K562 (cell line): ENCODE data around the gene STAB1. TPM values are rescaled to one million over a fixed set of nuclear protein-coding genes. Genes with fewer than 3 reads are reported as not detected.

Experiments
- CTBP1 ChIP-seq: fragments of 450-650 bp; IDR thresholded peaks from 2 replicates; pipeline ENCODE4 v1.6.1; 2016; ENCODE audit warnings: borderline replicate concordance
- ELF2 ChIP-seq: fragments of 250-450 bp; sonication (Bioruptor Pico); IDR thresholded peaks from 2 replicates; pipeline ENCODE4 v1.5.0; 2021; ENCODE audit warnings: mild to moderate bottlenecking
- JUNB ChIP-seq: fragments of 450-650 bp; formaldehyde crosslinking; conservative IDR thresholded peaks from 2 replicates; pipeline ENCODE4 v1.4.0; 2020; ENCODE audit warnings: mild to moderate bottlenecking
- PRPF4 ChIP-seq: fragments of 200-400 bp; formaldehyde crosslinking; IDR thresholded peaks from one replicate; pipeline ENCODE4 v1.6.1; 2017; ENCODE audit warnings: low read length, low read depth, mild to moderate bottlenecking; ENCODE audit not compliant: insufficient read depth, poor library complexity, severe bottlenecking
- RFX7 ChIP-seq: fragments of 250-450 bp; sonication (Bioruptor Pico); IDR thresholded peaks from 2 replicates; pipeline ENCODE4 v1.5.1; 2021; ENCODE audit warnings: mild to moderate bottlenecking
- RREB1 ChIP-seq: fragments of 250-450 bp; sonication (Bioruptor Pico); IDR thresholded peaks from 2 replicates; pipeline ENCODE4 v1.4.0; 2020
- SMARCA4 ChIP-seq: fragments of 450-650 bp; IDR thresholded peaks from 2 replicates; pipeline ENCODE4 v1.6.1; 2016
- SP2 ChIP-seq: IDR thresholded peaks from 2 replicates; pipeline ENCODE4 v1.6.1; 2011; ENCODE audit warnings: mild to moderate bottlenecking, low read depth, low read length, moderate library complexity; ENCODE audit not compliant: poor library complexity, severe bottlenecking; ENCODE audit errors: extremely low read depth
- SREBF1 ChIP-seq: fragments of 150-350 bp; IDR thresholded peaks from 2 replicates; pipeline ENCODE4 v1.6.1; 2014; ENCODE audit warnings: antibody characterized with exemption, low read depth, low read length, borderline replicate concordance
- STAG1 ChIP-seq: sonication (generic); formaldehyde crosslinking; IDR thresholded peaks from 2 replicates; pipeline ENCODE4 v1.5.0; 2020; ENCODE audit warnings: missing genetic modification reagents, borderline replicate concordance
- SUPT5H ChIP-seq: fragments of 450-650 bp; IDR thresholded peaks from 2 replicates; pipeline ENCODE4 v1.6.1; 2016
- TAF1 ChIP-seq: IDR thresholded peaks from 2 replicates; pipeline ENCODE4 v1.6.1; 2011; ENCODE audit warnings: mild to moderate bottlenecking, low read length, moderate library complexity; ENCODE audit not compliant: insufficient read depth, control insufficient read depth, severe bottlenecking; ENCODE audit errors: extremely low read depth
- TAF15 ChIP-seq: fragments of 200-400 bp; formaldehyde crosslinking; IDR thresholded peaks from 2 replicates; pipeline ENCODE4 v1.6.1; 2017; ENCODE audit warnings: mild to moderate bottlenecking, low read depth, low read length, moderate library complexity
- THRB ChIP-seq: fragments of 450-650 bp; formaldehyde crosslinking; conservative IDR thresholded peaks from 2 replicates; pipeline ENCODE4 v1.4.0; 2022; ENCODE audit warnings: mild to moderate bottlenecking, missing genetic modification characterization
- ZBTB43 ChIP-seq: sonication (generic); formaldehyde crosslinking; IDR thresholded peaks from 2 replicates; pipeline ENCODE4 v1.8.0; 2023; ENCODE audit warnings: mild to moderate bottlenecking, missing genetic modification reagents
- ZFP91 ChIP-seq: sonication (generic); formaldehyde crosslinking; IDR thresholded peaks from 2 replicates; pipeline ENCODE4 v1.8.0; 2022; ENCODE audit warnings: mild to moderate bottlenecking, missing genetic modification reagents
- ZNF146 ChIP-seq: IDR thresholded peaks from one replicate; pipeline ENCODE4 v1.6.1; 2018; ENCODE audit warnings: missing compliant biosample characterization; ENCODE audit not compliant: unreplicated experiment
- ZNF41 ChIP-seq: fragments of 250-450 bp; sonication (Bioruptor Pico); conservative IDR thresholded peaks from 2 replicates; pipeline ENCODE4 v1.4.0; 2020; ENCODE audit warnings: mild to moderate bottlenecking
- ZNF696 ChIP-seq: fragments of 250-450 bp; sonication (Bioruptor Pico); conservative IDR thresholded peaks from 2 replicates; pipeline ENCODE4 v1.4.0; 2020; ENCODE audit warnings: mild to moderate bottlenecking, moderate library complexity
- ZNF75A ChIP-seq: fragments of 450-650 bp; formaldehyde crosslinking; IDR thresholded peaks from 2 replicates; pipeline ENCODE4 v1.4.0; 2020; ENCODE audit warnings: mild to moderate bottlenecking
- ZZZ3 ChIP-seq: fragments of 450-650 bp; IDR thresholded peaks from 2 replicates; pipeline ENCODE4 v1.6.1; 2016; ENCODE audit warnings: antibody characterized with exemption, mild to moderate bottlenecking, moderate library complexity
- polyA plus RNA-seq, 8 experiments: library from polyadenylated mRNA; depleted of rRNA in 4 of 8; stranded (reverse) in 5 of 8; unstranded in 3 of 8; fragments of >200 nt; fragmentation: Nextera tagmentation in 2 of 8; fragmentation: Illumina TruSeq in 1 of 8; extraction: Ambion mirVana in 2 of 8; extraction: Trizol in 1 of 8; gene quantifications; 2 replicates each; pipeline versions ENCODE4 v1.2.1 to v1.2.3, GENCODE V29; 2011 to 2014; ENCODE audit warnings: inconsistent platforms in 1 of 8, missing spikeins in 1 of 8
- total RNA-seq, 7 experiments: library from RNA; depleted of rRNA in 6 of 7; stranded (reverse); fragments of >200 nt in 6 of 7; fragmentation: Illumina TruSeq in 2 of 7; extraction: Trizol in 2 of 7; gene quantifications; 2 replicates each; pipeline versions ENCODE4 v1.2.1 to v1.2.3, GENCODE V29; 2011 to 2021; ENCODE audit warnings: low replicate concordance in 1 of 7

Gene STAB1
- total and polyA plus RNA-seq, 9 of the 15 experiments (the other 6 are each of a cell fraction or from before 2014, with no cell fraction given), result 0.20 to 3.9 (median 1.2) TPM

GRCh38 chr3:52532517-52532837 is 37.3 kb downstream of the STAB1 start (continued):
- no peak for TF ChIP-seq THRB (CRISPR knock-in tag)
- TF ChIP-seq ZZZ3, result no peak
- TF ChIP-seq ZNF696 (CRISPR knock-in tag), result no peak
- TF ChIP-seq RFX7 (CRISPR knock-in tag), result no peak
- TF ChIP-seq SMARCA4, result 0 out of 2 replicates have a peak, but pooled peaks have one; percentile 45
- peak; percentile 22; the same call in 1 of the 2 replicates for TF ChIP-seq CTBP1
- no peak for TF ChIP-seq SP2
- no peak for TF ChIP-seq JUNB (CRISPR knock-in tag)
- no peak for TF ChIP-seq ZBTB43 (CRISPR knock-in tag)
- no peak for TF ChIP-seq TAF1
- no peak for TF ChIP-seq TAF15
- TF ChIP-seq SUPT5H, result no peak; the same call in 1 of the 2 replicates
- TF ChIP-seq SREBF1, result no peak
- TF ChIP-seq ZFP91 (CRISPR knock-in tag), result no peak
- TF ChIP-seq RREB1 (CRISPR knock-in tag), result no peak
- no peak for TF ChIP-seq ELF2 (CRISPR knock-in tag)
- no peak for TF ChIP-seq PRPF4
- no peak for TF ChIP-seq ZNF75A (CRISPR knock-in tag)
- no peak for TF ChIP-seq ZNF146 (CRISPR knock-in tag)
- TF ChIP-seq ZNF41 (CRISPR knock-in tag), result no peak
- no peak for TF ChIP-seq STAG1 (CRISPR knock-in tag)
